Measurements from ENCODE around the gene DAND5. TPM values are rescaled to one million over a fixed set of nuclear protein-coding genes. Genes with fewer than 3 reads are reported as not detected.

The DAND5 gene
- total and polyA plus RNA-seq, 2 of the 13 experiments (the other 11 are each of a cell fraction or from before 2014, with no cell fraction given) = 0.04 TPM; not detected in 1

GRCh38 chr19:12922959-12923358 is 46.4 kb upstream of the DAND5 start (continued):
- TF ChIP-seq ZBTB43 (CRISPR knock-in tag; conservative IDR thresholded peaks at IDR 0.05) = no peak
- TF ChIP-seq ZNF597 (CRISPR knock-in tag; IDR thresholded peaks at IDR 0.05) = no peak

- Histone ChIP-seq H3K36me3 (replicated peaks in 1 of 2; ENCODE audit: control insufficient read depth in 1 of 2, insufficient read depth in 2 of 2, low read length in 2 of 2) (peaks cover 36 to 53% of the 10 kb centered on the region in 2 experiments), H3K4me1 (ENCODE audit: insufficient read depth, low read length) (no peaks in the 10 kb centered on the region), H3K9me3 (ENCODE audit: low read length) (no peaks in the 10 kb centered on the region), H4K20me1 (ENCODE audit: insufficient read depth, low read length) (no peaks in the 10 kb centered on the region), H3K4me3 (replicated peaks in 1 of 3; ENCODE audit: insufficient read depth in 1 of 3, low read depth in 2 of 3, low read length in 3 of 3) (no peak overlapping the region), H3K79me2 (ENCODE audit: insufficient read depth, low read length) (no peaks in the 10 kb centered on the region), H2AFZ (ENCODE audit: low read length) (no peak overlapping the region), H3K9ac (ENCODE audit: insufficient read depth, low read depth, low read length) (no peak overlapping the region), H3K27me3 (ENCODE audit: control insufficient read depth in 1 of 2, insufficient read depth in 2 of 2, low read length in 2 of 2) (no peaks in the 10 kb centered on the region; a peak in 1 of 5 replicates), H3K27ac (ENCODE audit: extremely low read length, insufficient read depth, low read length) (no peak overlapping the region), H3K4me2 (ENCODE audit: low read depth, low read length) (no peak overlapping the region)
- CTCF ChIA-PET (ENCODE audit: low intra/inter-chr PET ratio, low total read pairs) = no interaction called here
- FAIRE-seq (no peak), DNase-seq (ENCODE audit: low spot score) (no peak), ATAC-seq (no peak; the same call in 2 of the 3 replicates)
- intact Hi-C loops (cut with micrococcal nuclease; ENCODE audit: unreplicated experiment) (no loop called here), in situ Hi-C loops (cut with HindIII; ENCODE audit: extremely low pct_ligation_motif_present, low pct_unique_long_range_greater_than_20kb) (no loop called here)
- POLR2A ChIA-PET = no interaction called here
- TF ChIP-seq U2AF2 (IDR thresholded peaks at IDR 0.05; ENCODE audit: low read depth, low read length) (no peak), ZNF431 (CRISPR knock-in tag; IDR thresholded peaks at IDR 0.05; ENCODE audit: borderline replicate concordance, low read depth) (no peak), RBFOX2 (IDR thresholded peaks at IDR 0.05; ENCODE audit: low read depth, low read length) (0 out of 2 replicates have a peak, but pooled peaks have one; percentile 26), AGO2 (optimal IDR thresholded peaks at IDR 0.05; ENCODE audit: low read depth, low read length) (peak; percentile 49), TFAP4 (IDR thresholded peaks at IDR 0.05; ENCODE audit: borderline replicate concordance, low read depth) (no peak)
- BruUV-seq (replicated peaks) = no TSS peak
- WGBS (ENCODE audit: low lambda C conversion rate) = 92% methylated on average over 16 of the region's 29 CpGs
These were observed 44.6 kb upstream of the DAND5 start for GRCh38 chr19:12924621-12925310.

Measured in HepG2 (cell line).